Sigmoid colon (tissue), 4 donors: Measurements from ENCODE around the gene PTPRD.

Experiments used
- EP300 ChIP-seq, 4 donors: sonication (generic); formaldehyde crosslinking; IDR thresholded peaks; one replicate each; pipeline ENCODE4 v1.6.1; 2017; ENCODE audit warnings: antibody characterized with exemption in 4 of 4
- POLR2A ChIP-seq, 2 donors: fragments of 450-650 bp; IDR thresholded peaks; one replicate each; pipeline ENCODE4 v1.6.1; 2016; ENCODE audit warnings: antibody characterized with exemption in 2 of 2, mild to moderate bottlenecking in 2 of 2, moderate library complexity in 2 of 2
- POLR2AphosphoS5 ChIP-seq, 4 donors: sonication (generic); formaldehyde crosslinking; IDR thresholded peaks; one replicate each; pipeline ENCODE4 v1.6.1; 2017; ENCODE audit warnings: antibody characterized with exemption in 4 of 4
- TF ChIP-seq, protein P1 (sequence below), 4 experiments: fragments of 450-650 bp in 3 of 4; fragments of 200-600 bp in 1 of 4; IDR thresholded peaks; one replicate each; pipeline ENCODE4 v1.5.1; 2016 to 2019; ENCODE audit warnings: antibody characterized with exemption in 4 of 4, mild to moderate bottlenecking in 3 of 4, moderate library complexity in 2 of 4

DNA sequence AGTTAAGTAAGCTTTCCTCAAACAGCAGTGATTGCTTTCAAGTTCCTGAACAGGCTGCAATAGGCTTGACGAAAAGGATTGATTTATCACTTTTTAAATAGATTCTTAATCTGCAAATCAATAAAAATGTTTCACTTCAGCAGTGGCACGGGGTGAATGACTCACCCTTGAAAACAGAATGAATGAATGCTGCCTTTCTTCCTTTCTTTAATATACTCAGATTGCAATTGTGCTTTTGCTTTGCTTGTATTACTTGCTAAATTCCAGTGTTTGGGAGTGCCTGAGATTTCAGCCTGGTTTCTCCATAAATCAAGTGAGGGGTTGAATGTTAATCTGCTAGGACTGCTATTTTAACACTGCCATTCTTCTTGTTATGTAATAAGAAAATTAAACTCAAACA, 1293.8 kb downstream of the PTPRD start:
- TF ChIP-seq, protein P1, sequence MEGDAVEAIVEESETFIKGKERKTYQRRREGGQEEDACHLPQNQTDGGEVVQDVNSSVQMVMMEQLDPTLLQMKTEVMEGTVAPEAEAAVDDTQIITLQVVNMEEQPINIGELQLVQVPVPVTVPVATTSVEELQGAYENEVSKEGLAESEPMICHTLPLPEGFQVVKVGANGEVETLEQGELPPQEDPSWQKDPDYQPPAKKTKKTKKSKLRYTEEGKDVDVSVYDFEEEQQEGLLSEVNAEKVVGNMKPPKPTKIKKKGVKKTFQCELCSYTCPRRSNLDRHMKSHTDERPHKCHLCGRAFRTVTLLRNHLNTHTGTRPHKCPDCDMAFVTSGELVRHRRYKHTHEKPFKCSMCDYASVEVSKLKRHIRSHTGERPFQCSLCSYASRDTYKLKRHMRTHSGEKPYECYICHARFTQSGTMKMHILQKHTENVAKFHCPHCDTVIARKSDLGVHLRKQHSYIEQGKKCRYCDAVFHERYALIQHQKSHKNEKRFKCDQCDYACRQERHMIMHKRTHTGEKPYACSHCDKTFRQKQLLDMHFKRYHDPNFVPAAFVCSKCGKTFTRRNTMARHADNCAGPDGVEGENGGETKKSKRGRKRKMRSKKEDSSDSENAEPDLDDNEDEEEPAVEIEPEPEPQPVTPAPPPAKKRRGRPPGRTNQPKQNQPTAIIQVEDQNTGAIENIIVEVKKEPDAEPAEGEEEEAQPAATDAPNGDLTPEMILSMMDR (IDR thresholded peaks at IDR 0.05) = no peak
- no peak for TF ChIP-seq POLR2A (IDR thresholded peaks at IDR 0.05)
- no peak for TF ChIP-seq POLR2AphosphoS5 (IDR thresholded peaks at IDR 0.05)
- TF ChIP-seq EP300 (IDR thresholded peaks at IDR 0.05) = no peak
